LoVo (cell line): ENCODE measurements around the gene TRDMT1.

Source experiments
- DNase-seq: peaks from one replicate; pipeline ENCODE4 v3.0.0-alpha.2; 2016; ENCODE audit warnings: low spot score

Gene TRDMT1

DNA sequence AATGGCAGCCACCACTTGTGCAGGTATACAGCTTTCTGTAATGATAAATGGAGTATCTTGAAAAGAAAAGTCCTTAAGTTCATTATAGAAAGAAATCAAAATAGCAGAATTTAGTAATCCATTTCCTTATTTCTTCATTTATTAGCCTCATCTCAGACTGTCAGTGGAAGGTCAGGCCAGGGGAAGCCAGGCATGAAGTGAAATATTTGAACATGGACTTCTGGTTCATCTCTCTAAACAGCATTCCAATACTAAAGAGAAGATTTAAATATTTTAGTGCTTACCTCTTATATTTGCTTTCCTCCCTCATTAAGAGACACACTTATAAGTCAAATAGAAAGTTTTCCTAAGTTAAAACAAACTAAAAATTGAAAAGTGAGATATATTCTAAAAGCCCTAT, 26.8 kb downstream of the TRDMT1 start:
- no peak for DNase-seq

DNA sequence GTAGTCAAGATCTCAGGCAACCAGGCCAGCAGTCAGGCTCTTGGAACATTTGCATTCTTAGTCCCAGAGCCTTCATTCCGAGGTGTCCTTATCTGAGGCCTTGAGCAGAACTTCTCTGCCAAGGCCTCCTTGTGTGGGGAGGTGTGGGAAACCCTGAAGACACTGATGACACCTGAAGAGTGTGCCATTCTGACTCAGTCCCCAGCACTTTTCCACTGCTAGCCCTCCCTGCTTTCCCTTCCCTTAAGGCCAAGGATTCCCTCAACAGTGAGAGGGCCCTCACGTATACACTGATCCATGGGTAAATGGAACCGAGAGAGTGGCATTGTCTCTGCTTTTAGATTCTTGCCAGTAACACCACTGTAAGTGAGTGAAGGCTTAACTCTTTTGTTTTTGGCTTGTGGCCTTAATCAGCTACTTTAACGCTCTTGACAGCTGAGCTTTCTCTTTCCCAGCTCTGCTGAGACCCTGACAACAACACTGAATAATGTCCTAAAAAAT, 30.3 kb downstream of the TRDMT1 start:
- DNase-seq, result no peak

DNA sequence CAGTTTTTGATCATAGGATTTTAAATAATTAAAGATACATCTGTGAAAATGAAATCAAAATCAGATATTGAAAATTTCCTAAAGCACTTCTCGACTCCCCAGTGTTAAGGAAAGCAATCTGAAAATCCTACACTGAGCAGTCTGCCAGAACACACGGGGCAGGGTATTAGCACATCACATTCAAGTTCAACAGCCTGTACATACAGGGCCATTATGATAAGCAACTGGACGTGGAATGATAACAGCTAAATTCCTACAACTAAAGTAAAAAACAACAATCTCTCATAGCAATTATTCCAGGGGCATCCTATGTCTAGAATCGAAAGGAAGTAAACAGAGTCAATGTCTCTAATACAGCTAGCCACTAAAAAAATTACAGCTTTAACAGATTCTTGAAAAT, 31.7 kb downstream of the TRDMT1 start:
- no peak for DNase-seq

DNA sequence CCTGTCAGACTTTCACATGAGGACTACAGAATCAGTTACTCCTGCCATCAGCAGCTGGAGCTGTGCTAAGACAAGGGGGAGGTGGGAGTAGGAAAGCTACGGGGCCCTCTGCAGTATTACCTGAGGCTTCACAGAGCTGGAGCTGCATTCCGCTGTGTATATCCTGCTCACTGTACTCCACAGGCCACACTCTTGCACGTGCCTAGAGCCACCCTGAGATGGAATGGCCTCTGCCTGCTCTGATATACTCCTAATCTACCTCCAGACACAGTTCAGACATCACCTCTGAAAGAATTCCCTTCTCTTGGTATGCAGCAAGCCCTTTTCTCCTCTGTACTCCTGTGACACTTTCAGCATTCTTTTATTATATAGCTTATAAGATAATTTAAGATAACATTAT, 34.8 kb downstream of the TRDMT1 start:
- no peak for DNase-seq

DNA sequence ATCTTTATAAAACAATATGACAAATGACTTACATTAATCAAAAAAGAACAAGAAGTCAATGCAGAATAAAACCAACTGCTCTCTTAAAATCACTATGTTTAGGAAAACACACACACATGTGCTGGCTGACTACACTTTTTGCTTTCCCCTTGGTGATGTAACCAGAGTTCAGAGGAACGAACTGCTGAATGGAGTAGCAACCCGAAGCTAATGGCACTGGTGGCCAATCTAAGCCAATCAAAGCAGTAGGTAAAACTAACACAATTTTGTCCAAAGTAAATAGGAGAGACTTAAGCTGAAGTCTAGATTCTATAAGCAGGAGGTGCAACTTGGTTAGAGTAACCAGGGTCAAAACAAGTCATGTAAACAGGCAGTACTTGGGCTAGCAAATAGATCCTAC, 38.6 kb downstream of the TRDMT1 start:
- no peak for DNase-seq

DNA sequence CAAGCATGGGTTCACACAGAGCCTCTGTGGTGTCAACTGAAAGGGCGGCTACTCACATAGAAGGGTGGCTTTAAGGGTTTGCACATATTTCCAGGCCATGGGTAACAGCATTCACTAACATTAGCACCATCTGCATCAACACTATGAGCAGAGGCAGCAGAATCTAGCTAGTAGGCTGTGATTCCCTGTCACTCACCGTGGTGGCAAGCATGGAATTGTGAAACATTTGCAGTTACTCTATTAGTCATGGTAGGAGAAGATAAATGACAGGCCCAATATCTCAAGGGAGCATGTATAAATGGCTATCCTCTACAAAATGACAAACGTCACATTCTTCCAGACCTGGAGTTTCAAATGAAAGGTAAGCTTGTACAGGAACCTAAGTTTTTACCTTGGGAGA, 39.7 kb downstream of the TRDMT1 start:
- no peak for DNase-seq

DNA sequence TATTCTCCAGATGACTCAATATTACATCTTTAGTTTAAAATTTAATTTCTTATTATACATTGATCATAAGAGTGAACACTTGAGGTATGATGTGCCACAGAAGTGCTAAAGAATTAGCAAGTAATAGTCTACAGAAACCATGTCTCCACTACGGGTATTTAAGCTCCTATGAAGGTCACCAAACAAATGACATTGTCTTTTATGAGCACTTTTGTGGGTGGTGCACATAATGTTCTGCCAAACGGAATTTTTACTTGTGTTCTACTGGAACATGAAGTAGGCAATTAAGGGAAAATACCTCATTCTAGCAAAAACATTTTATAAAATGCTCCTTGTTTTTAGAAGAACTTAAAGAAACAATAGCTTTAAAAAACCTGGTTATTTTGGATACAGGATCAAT, 44.4 kb downstream of the TRDMT1 start:
- no peak for DNase-seq

DNA sequence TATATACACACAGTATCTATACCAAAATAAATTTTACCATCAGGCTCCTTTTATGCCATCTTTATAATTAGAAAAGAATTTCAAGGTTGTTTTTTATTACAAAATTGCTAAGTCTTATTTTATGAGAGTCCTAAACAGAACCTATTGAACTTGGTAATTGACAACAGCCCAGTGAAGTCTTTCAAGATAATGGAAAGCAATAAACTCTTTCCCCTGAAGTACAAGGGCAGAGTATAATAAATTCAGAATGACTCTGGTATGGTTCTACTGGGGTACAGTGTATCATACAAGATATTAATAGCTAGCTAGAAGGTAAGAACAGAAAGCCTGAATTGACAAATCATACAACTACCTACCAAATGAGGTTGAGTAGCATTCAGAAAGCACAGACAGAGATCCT, 45.6 kb downstream of the TRDMT1 start:
- no peak for DNase-seq

DNA sequence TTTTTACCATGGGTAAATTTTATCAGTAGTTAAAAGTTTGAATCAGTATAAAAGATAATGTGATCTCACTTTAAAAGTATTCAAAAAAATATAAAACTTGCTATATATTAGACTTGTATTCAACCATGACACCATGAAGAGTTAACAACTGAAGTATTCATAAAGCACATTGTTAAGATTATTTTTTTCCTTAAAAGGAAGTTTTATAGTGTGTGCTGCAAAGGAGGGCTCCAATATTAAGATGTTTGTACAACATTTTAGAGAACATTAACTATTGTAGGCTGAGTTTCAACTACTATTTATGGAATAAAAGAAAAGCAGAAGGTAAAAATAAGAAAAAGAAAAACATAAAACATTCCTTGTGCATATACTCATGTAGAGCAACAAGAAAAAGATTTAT, 47.4 kb downstream of the TRDMT1 start:
- no peak for DNase-seq

DNA sequence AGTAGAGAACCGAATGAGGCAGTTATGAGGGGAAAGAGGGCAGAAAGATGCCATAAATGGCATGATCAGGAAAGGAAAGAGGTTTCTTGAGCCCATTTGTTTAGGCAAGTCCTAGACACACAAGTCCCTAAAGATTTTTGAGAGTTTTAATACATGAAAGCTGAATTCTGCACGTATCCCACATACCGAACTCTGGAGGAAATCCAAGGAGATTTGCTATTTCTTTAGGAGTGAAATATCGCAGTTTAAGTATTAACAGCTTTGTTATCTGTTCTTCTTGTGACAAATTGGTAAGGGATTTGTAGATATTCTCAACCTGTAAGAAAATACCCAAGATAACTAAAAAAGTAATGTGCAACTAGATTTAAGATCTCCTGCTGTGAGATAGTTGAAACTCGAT, 48.2 kb downstream of the TRDMT1 start:
- DNase-seq, result no peak

DNA sequence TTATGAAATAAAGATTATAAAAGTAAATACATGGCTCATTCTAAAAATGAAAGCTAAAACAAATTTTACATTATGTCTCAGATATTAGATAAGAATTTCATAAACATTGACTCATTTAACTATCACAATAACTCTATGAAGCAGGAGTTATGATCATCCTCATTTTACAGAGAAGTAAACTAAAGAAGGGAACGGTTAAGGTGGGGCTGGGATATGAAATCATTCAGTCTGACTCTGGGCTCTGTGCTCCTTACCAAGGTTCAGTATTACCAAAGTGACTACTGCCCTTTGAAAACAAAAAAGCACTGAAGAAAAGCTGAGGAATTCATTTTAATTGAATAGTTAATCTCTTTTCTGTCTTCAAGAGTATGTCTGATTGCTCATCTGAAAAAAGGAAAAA, 49.8 kb downstream of the TRDMT1 start:
- no peak for DNase-seq

DNA sequence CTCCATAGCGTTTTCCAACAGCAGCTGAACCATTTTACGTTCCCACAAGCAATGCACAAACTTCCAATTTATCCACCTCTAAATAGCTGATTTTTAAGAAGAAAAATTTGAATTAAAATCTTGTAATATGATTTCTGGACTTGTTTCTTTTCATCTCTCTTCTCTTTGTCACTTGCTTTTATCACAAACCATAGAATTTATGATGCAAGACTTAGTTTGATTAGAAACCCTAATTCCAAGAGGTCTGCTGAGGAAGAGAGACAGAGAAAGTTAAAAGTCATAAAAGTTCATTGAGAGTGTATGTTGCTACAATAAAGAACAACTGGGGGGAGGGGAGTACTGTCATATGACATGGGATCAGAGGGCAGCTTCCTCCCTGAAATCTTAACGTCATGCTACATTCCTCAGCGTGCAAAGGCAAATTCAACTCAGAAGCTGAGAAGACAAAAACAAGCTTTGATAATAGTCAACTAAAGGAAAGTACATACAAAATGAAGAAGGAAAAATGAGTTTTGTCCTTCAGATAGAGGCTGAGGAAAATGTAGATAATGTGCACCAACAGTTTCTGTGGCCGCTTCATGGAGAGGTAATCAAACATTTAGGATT, 53.5 kb downstream of the TRDMT1 start:
- DNase-seq, result no peak

DNA sequence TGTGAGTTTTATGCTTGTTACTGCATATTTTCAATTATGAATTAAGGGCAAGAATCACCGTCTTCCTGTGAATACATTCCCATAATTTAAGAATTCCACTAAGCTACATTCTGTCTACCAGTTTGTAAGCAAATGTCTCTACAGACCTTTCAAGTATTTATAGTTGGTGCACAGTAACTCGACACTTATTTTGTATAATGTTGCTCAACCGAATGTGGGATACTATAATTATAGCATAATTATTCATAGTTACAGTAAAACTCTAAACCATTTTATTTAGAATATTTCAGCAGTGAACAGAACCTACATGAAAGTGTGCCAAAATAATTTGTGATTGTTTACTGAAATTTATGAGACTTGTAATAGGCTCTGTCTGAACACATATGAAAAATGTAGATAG, 54.6 kb downstream of the TRDMT1 start:
- no peak for DNase-seq

DNA sequence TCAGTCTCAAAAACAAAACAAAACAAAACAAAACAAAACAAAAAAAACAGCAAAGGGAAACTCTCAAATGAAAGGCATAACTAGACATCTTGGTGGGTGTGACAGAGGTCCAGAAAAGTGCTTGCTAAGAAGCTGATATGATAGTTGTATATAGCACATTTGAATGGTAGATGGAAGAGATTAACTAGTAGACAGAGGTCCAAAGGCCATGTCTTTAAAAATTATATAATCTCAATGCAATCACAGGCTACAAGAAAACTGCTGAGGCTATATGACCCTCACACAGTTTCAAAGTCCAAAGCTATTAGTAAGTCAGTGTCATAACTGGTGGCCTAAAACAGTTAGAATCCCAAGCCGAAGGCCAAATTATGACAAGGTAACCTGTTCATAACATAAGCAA, 56.2 kb downstream of the TRDMT1 start:
- DNase-seq, result no peak

DNA sequence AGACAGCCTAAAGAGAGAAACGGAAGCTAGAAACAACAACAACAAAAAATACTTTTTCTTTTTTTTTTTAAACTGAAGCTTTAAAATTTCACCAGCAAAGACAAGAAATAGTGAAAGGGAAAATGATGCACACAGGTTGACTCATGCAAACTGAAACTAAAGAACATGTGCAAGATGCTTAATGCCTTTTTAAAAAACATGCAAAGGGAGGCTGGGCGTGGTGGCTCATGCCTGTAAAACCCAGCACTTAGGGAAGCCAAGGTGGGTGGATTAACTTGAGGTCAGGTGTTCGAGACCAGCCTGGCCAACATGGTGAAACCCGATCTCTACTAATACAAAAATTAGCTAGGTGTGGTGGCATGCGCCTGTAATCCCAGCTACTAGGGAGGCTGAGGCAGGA, 56.7 kb downstream of the TRDMT1 start:
- no peak for DNase-seq

DNA sequence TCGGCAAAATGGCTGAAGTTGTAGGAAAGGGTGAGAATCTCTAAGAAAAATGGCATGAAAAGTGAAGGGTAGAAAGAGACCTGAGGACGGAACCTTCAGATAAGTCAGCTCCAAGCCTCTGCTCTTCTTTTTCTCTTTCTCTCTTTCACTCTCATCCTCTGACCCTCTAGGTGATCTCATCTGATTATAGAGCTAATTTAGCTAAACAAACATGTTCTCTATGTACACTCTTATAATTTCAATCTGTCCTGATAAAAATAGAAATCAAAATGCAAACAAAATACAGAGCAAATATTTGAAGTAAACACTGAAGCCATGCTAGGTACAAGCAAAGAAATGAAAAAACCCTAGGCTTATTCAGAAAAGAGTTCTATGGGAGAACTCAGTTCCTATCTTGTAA, 57.4 kb downstream of the TRDMT1 start:
- no peak for DNase-seq

DNA sequence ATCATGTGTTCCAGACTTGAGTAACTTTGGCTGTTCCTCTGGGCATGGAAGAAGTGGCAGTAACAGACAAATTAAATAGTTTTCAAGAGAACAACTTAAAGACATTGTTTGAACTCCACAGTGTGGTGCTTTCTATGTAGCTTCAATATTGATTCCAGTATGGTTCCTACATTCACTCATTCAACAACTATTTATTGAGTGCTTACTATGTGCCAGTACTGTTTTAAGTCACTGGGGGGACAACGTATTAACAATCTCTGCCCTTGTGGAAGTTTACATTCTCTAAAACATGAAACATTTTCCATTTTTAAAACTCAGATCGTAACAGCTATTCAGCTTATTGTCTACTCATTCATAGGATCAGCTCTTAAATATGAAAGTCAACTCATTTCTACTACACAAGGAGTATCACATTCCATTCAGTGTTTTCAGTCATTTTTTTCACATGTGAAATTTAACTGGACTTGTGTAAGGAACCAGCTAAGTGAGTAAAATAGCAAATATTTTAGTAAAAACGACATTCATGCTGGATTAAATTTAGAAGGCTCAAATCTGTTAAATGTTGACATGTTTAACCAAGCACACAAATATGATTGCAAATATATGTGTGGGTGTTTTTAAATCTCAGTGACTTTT, 58.3 kb downstream of the TRDMT1 start:
- no peak for DNase-seq

DNA sequence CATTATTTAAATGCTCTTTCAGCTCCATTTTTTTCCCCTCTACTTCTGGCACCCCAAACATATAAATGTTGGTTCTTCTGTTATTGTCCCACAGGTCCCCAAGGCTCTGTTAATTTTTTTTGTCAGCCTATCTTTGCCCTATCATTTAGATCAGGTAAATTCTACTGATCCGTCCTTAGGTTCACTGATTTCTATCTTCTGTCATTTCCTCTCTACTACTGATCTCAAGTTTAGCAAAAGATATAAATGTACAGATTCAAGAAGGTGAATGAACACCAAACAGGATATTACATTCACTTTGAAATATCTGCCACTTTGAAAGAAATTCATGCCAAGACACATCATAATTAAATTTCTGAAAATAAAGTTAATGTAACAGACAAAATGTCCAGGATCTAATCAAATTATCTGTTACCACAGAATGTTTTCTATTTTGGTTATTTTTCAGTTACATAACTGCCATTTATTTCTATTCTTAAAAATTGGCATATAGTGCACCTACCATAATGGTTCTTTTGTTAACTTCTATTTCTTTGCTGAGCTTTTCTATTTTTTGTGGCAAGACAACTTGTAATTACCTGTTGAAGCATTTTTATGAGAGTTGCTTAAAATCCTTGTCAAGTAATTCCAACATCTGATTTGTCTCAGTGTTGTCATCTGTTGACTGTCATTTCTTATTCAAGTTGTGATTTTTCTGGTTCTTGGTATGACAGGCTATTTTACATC, 59.8 kb downstream of the TRDMT1 start:
- no peak for DNase-seq

DNA sequence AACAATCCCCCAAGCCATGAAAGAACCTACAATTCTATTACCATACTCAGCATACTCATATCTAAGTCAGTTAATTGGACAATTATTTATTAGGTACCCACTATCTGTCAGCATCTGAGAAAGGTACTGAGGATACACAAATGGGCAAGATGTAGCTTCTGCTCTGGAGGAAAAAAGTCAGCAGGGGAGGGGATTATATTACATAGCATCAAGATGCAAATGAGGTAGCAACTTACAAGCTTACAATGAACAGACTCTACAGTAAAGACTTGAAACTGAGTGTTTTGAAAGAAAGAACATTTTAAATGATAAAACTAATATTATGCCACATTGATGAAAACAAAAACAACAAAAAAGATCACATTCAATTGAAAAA, 61.1 kb downstream of the TRDMT1 start:
- DNase-seq, result no peak

DNA sequence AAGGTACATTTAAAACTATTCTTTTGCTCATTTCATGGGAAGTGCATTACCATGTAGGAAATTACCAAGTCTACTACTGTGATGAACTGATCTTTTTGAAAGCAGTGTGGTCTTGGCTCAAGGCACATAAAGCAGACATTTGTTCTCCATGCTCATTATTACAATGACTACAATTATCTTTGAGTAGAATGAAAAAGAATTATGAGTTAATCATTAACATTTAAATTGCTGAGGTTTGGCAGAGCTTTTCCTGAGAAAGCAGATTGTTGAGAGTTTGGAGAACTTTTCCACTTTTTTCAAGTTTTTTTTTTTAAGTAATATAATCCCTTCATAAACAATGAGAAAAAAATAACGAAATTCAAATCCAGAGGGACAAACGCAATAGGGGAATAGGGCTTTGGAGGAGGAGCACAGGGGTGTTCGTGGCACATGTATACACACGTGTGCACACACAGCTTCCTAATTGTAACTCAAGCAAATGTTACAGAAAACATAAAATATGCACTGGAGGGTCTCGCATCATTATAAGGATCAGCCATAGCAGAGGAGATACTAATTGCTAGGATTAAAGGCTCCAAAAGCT, 62.9 kb downstream of the TRDMT1 start:
- no peak for DNase-seq

DNA sequence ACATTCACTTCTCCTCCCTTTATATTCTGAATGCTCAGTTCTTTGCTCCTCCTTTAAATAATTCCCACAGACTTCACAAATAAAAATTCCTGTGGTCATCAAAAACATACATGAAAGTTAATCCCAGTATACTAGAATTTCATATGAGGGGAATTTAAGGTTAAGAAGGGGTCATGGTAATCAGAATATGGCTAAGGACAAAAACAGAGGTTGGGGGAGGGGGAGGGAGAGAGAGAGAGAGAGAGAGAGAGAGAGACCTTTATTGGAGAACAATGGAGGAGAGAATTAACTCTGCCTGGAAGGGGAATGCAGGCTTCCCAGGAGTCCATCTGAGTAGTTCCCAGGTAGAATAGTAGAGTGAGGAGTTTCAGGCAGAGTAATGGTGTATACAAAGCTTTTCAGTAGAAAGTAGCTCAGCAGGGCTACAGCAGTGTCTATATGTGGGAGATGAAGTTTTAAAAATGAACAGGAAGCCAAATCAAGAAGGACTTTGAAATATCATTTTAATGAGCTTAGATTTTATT, 66.7 kb downstream of the TRDMT1 start:
- no peak for DNase-seq

DNA sequence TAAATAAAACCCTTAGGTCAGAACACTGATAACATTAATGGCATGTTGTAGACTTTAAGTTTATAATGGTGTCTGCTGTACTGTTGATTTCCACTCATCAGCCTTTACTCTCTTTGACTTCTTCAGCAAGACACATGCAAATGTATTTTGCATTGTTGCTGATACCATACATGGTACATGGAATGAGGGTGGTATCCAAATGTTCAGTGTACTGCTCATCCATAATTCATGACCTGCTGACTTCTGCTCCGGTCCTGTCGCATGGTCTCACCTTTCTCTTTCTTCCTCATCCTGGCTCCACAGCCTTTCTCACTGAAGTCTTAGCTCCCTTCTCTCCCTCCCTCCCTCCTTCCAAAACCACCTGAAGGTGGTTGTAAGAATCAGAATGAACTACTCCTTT, 67.2 kb downstream of the TRDMT1 start:
- no peak for DNase-seq

DNA sequence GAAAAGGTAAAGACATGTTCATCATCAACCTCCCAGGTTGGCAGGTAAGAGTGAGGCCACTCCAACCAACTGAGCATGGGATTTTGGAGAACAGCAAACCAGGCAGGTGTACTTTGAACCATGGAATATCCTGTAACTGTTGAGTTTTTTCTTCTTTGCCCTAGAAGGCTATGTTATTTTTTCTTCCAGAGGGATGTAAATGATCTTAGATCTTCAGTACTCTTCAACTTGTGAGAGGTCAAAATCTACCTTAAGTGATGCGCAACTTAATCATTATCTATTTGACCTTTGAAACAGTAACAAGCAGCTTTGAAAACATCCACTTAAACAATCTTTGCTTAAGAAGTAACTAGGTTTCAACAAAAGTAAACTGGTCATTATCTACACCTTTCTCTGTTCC, 71.7 kb downstream of the TRDMT1 start, which contains the start of gene CUBN:
Gene CUBN, minus strand, starts transcription at position 71 of the 400 bp plus-strand sequence. Its CDS starts 46 bp downstream, at position 25.
- no peak for DNase-seq
